ENCODE results near the gene ENOX1.

GRCh38 chr13:43800828-43801227, 14.1 kb upstream of the ENOX1 start:
- TF ChIP-seq CTCF (IDR thresholded peaks at IDR 0.05), result no peak
- no peak for TF ChIP-seq HOXA7 (CRISPR knock-in tag; IDR thresholded peaks at IDR 0.05)
- TF ChIP-seq POLR2A (IDR thresholded peaks at IDR 0.05; ENCODE audit: low read length), result no peak
